Fibroblast of lung (primary cell): ENCODE results near the gene SCMH1. TPM values are rescaled to one million over a fixed set of nuclear protein-coding genes. Genes with fewer than 3 reads are reported as not detected.

ENCODE experiments used
- DNase-seq, 2 donors: peaks; one replicate each; pipeline versions ENCODE4 v3.0.0 to v3.0.0-alpha.2; 2010; ENCODE audit warnings: low read depth in 2 of 2
- H2AFZ ChIP-seq: 2 replicates; pipeline ENCODE4 v1.5.1; 2012; ENCODE audit warnings: low read length, control low read depth, inconsistent platforms
- H3K27ac ChIP-seq: 2 replicates; pipeline ENCODE4 v1.5.1; 2011; ENCODE audit warnings: low read length, control low read depth; ENCODE audit not compliant: insufficient read depth
- H3K27me3 ChIP-seq: 2 replicates; pipeline ENCODE4 v1.5.1; 2011; ENCODE audit warnings: mild to moderate bottlenecking, low read length; ENCODE audit not compliant: control insufficient read depth, insufficient read depth
- H3K36me3 ChIP-seq: 2 replicates; pipeline ENCODE4 v1.5.1; 2011; ENCODE audit warnings: low read length; ENCODE audit not compliant: control insufficient read depth, insufficient read depth
- H3K4me1 ChIP-seq: 2 replicates; pipeline ENCODE4 v1.5.1; 2011; ENCODE audit warnings: low read length; ENCODE audit not compliant: control insufficient read depth, insufficient read depth; ENCODE audit errors: extremely low read depth
- H3K4me2 ChIP-seq: 2 replicates; pipeline ENCODE4 v1.5.1; 2011; ENCODE audit warnings: low read length, control low read depth; ENCODE audit not compliant: insufficient read depth; ENCODE audit errors: extremely low read depth
- H3K4me3 ChIP-seq, 4 experiments: fragments of 200-600 bp in 1 of 4; sonication (generic) in 1 of 4; replicated peaks in 1 of 4; 2 replicates each; pipeline ENCODE4 v1.5.1; 2011 to 2016; ENCODE audit warnings: low read length in 4 of 4, low read depth in 3 of 4, mild to moderate bottlenecking in 3 of 4, control low read depth in 2 of 4, inconsistent platforms in 1 of 4, mixed read lengths in 1 of 4; ENCODE audit not compliant: insufficient read depth in 1 of 4; ENCODE audit errors: control extremely low read depth in 1 of 4
- H3K79me2 ChIP-seq: 2 replicates; pipeline ENCODE4 v1.5.1; 2012; ENCODE audit warnings: mild to moderate bottlenecking, low read length, inconsistent platforms; ENCODE audit not compliant: control insufficient read depth, insufficient read depth
- H3K9ac ChIP-seq: 2 replicates; pipeline ENCODE4 v1.5.1; 2011; ENCODE audit warnings: mild to moderate bottlenecking, low read length, control low read depth; ENCODE audit not compliant: insufficient read depth
- H3K9me3 ChIP-seq: 2 replicates; pipeline ENCODE4 v1.5.1; 2012; ENCODE audit warnings: low read depth, low read length; ENCODE audit not compliant: control insufficient read depth, insufficient read depth
- H4K20me1 ChIP-seq: 2 replicates; pipeline ENCODE4 v1.5.1; 2011; ENCODE audit warnings: low read length; ENCODE audit not compliant: control insufficient read depth, insufficient read depth; ENCODE audit errors: extremely low read depth
- EZH2 ChIP-seq: IDR thresholded peaks from 2 replicates; pipeline ENCODE4 v1.5.1; 2012; ENCODE audit warnings: low read length, control low read depth, mild to moderate bottlenecking; ENCODE audit errors: missing control alignments
- polyA plus RNA-seq, 2 donors: library from polyadenylated mRNA; depleted of rRNA in 1 of 2; stranded (reverse) in 1 of 2; unstranded in 1 of 2; fragments of >200 nt; gene quantifications; 2 replicates each; pipeline ENCODE4 v1.2.1, GENCODE V29; 2011 to 2012; ENCODE audit warnings: missing spikeins in 1 of 2
- total RNA-seq: library from RNA; depleted of rRNA; stranded (reverse); fragments of >200 nt; gene quantifications from 2 replicates; pipeline ENCODE4 v1.2.1, GENCODE V29; 2014
- TF ChIP-seq, protein P1 (sequence below), 2 donors: IDR thresholded peaks in 1 of 2; conservative IDR thresholded peaks in 1 of 2; 1 replicate in 1 of 2; 2 replicates in 1 of 2; pipeline ENCODE4 v1.5.1; 2011 to 2012; ENCODE audit warnings: low read length in 2 of 2, control low read depth in 1 of 2, inconsistent platforms in 1 of 2, low read depth in 1 of 2, mild to moderate bottlenecking in 1 of 2

SCMH1 gene
- total and polyA plus RNA-seq, 2 donors (not counting 1 experiment from before 2014, with no cell fraction given) = 20.8 to 24.8 TPM

DNA sequence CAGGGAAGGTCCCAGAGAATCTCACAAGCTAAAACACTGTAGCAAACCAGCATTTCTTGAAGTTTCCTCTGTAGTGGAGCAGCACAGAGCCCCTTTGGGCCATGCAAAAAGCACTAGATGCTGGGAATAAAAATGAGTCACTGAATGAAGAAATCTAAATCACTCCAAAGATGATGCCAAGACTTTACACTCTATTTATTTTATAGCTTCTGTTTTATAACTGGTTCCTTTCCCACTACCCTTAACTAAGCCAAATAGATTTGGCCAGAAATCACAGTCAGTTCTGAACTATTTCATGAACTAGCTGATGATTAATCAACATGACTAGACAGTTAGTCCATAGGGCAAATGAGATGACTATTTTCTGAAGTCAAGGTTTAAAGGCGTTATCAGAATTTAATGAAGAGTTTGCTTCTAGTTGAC is 89.5 kb downstream of the SCMH1 start:
- no peak overlapping the region for H2AFZ ChIP-seq

DNA sequence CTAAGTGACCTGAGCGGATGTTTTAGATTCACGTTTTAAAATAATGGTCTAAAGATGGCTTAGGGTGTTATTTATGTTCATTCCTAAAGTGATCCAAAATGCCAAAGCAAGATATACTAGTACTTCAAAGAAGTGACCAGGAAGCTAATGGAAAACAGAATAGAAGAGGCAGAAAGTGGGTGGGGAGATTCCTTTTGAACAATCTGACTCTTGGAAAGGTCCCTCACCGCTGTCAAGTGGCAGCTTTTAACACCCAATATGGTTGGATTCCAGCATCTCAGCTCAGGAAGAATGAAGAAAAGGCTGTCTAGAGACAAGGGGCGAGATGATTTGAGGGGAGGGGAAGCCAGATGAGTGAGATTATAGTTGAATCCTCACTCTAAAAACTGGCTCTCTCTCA is 90.3 kb downstream of the SCMH1 start:
- Histone ChIP-seq H2AFZ (no peak overlapping the region), H3K36me3 (peaks cover 2% of the 10 kb centered on the region), H3K27me3 (no peaks in the 10 kb centered on the region), H3K27ac (peak overlapping the region; percentile 43), H3K9me3 (no peaks in the 10 kb centered on the region), H3K79me2 (no peaks in the 10 kb centered on the region), H4K20me1 (no peaks in the 10 kb centered on the region), H3K4me1 (peaks cover 16% of the 10 kb centered on the region), H3K4me3 (no peak overlapping the region), H3K9ac (no peak overlapping the region), H3K4me2 (peak overlapping the region; percentile 66)
- DNase-seq = peak in 1 of 2 donors; percentile 57
- TF ChIP-seq EZH2 = no peak
- TF ChIP-seq, protein P1, sequence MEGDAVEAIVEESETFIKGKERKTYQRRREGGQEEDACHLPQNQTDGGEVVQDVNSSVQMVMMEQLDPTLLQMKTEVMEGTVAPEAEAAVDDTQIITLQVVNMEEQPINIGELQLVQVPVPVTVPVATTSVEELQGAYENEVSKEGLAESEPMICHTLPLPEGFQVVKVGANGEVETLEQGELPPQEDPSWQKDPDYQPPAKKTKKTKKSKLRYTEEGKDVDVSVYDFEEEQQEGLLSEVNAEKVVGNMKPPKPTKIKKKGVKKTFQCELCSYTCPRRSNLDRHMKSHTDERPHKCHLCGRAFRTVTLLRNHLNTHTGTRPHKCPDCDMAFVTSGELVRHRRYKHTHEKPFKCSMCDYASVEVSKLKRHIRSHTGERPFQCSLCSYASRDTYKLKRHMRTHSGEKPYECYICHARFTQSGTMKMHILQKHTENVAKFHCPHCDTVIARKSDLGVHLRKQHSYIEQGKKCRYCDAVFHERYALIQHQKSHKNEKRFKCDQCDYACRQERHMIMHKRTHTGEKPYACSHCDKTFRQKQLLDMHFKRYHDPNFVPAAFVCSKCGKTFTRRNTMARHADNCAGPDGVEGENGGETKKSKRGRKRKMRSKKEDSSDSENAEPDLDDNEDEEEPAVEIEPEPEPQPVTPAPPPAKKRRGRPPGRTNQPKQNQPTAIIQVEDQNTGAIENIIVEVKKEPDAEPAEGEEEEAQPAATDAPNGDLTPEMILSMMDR (conservative IDR thresholded peaks at IDR 0.05 in 1 of 2, IDR thresholded peaks at IDR 0.05 in 1 of 2; ENCODE audit: low read depth in 1 of 2, low read length in 2 of 2) = no peak

More for the DNA sequence above, 89.5 kb downstream of the SCMH1 start:
- Histone ChIP-seq H3K36me3 (peaks cover 2% of the 10 kb centered on the region), H3K4me1 (peaks cover 16% of the 10 kb centered on the region), H3K27ac (peak overlapping the region; percentile 43), H3K4me2 (peak overlapping the region; percentile 66), H4K20me1 (no peaks in the 10 kb centered on the region), H3K4me3 (no peak overlapping the region), H3K9ac (no peak overlapping the region), H3K79me2 (no peaks in the 10 kb centered on the region), H3K9me3 (no peaks in the 10 kb centered on the region), H3K27me3 (no peaks in the 10 kb centered on the region)
- TF ChIP-seq EZH2 = no peak
- TF ChIP-seq, protein P1 (conservative IDR thresholded peaks at IDR 0.05 in 1 of 2, IDR thresholded peaks at IDR 0.05 in 1 of 2; ENCODE audit: low read depth in 1 of 2, low read length in 2 of 2) = no peak
- peak; percentile 96 to 97 for DNase-seq

DNA sequence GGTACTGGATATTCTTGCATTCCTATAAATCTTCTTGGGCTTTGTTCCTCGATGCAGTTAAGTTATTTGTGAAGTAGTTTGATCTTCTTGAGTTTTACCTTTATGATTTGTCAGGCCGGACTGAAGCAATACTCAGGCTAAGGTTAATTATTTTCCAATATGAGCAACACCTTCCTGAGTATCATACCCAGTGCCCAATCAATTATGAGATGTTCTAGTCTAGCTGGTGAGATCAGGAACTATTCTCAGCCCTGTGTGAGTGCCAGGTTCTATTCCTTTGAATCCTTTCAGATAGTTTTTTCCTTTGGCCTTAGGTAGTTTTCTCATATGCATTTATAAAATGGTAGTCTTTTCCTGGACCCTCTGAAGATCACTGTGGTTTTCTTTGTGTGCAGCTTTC is 92.5 kb downstream of the SCMH1 start:
- no peak overlapping the region for H2AFZ ChIP-seq
- no peaks in the 10 kb centered on the region for H4K20me1 ChIP-seq
- no peaks in the 10 kb centered on the region for H3K9me3 ChIP-seq
- no peak for DNase-seq
- H3K36me3 ChIP-seq = peaks cover 3% of the 10 kb centered on the region
- TF ChIP-seq, protein P1 (conservative IDR thresholded peaks at IDR 0.05 in 1 of 2, IDR thresholded peaks at IDR 0.05 in 1 of 2; ENCODE audit: low read depth in 1 of 2, low read length in 2 of 2) = no peak
- TF ChIP-seq EZH2 = no peak
- H3K9ac ChIP-seq = no peak overlapping the region
- no peak overlapping the region for H3K27ac ChIP-seq
- H3K4me1 ChIP-seq = peaks cover 16% of the 10 kb centered on the region
- no peaks in the 10 kb centered on the region for H3K79me2 ChIP-seq
- H3K4me2 ChIP-seq = no peak overlapping the region
- H3K27me3 ChIP-seq = no peaks in the 10 kb centered on the region
- H3K4me3 ChIP-seq = no peak overlapping the region
